ENCODE measurements around the gene KLKB1. TPM values are rescaled to one million over a fixed set of nuclear protein-coding genes. Genes with fewer than 3 reads are reported as not detected.

The KLKB1 gene
- total and polyA plus RNA-seq, 7 experiments from 2014 or later, result 0.25 to 1.9 (median 1.3) TPM

GRCh38 chr4:186227744-186228513 is 622 bp downstream of the KLKB1 start:
- Mint-ChIP-seq H3K27me3 (peaks cover 0 to 4% (median 0%) of the 10 kb centered on the region in 5 donors), H3K4me1 (no peaks in the 10 kb centered on the region), H3K36me3 (peaks cover 3 to 34% (median 26%) of the 10 kb centered on the region in 5 donors), H3K4me3 (no peak overlapping the region), H3K27ac (no peak overlapping the region), H3K9me3 (peaks cover 3 to 37% (median 17%) of the 10 kb centered on the region in 11 donors)
- Histone ChIP-seq H3K4me1 (ENCODE audit: control insufficient read depth in 2 of 2, insufficient read depth in 2 of 2, low read length in 2 of 2) (no peaks in the 10 kb centered on the region), H3K36me3 (ENCODE audit: control insufficient read depth in 2 of 3, insufficient read depth in 3 of 3, low read length in 3 of 3) (peaks cover 0 to 3% (median 0%) of the 10 kb centered on the region in 3 experiments), H3K27me3 (ENCODE audit: control insufficient read depth in 2 of 2, insufficient read depth in 2 of 2, low read length in 2 of 2) (no peaks in the 10 kb centered on the region), H3K4me3 (ENCODE audit: low read length) (no peak overlapping the region), H3K9me3 (ENCODE audit: control insufficient read depth in 2 of 3, low read length in 3 of 3) (peaks cover 0 to 5% (median 0%) of the 10 kb centered on the region in 3 experiments), H3K27ac (ENCODE audit: low read depth, low read length) (no peak overlapping the region)
- DNase-seq (no peak), ATAC-seq (no peak)
- ChIA-PET CTCF (no interaction called here), POLR2A (no interaction called here)
- intact Hi-C loops (cut with micrococcal nuclease), result no loop called here

- Histone ChIP-seq H3K4me3 (ENCODE audit: low read length) (no peak overlapping the region), H3K36me3 (ENCODE audit: control insufficient read depth in 2 of 3, insufficient read depth in 3 of 3, low read length in 3 of 3) (peaks cover 0 to 3% (median 0%) of the 10 kb centered on the region in 3 experiments), H3K9me3 (ENCODE audit: control insufficient read depth in 2 of 3, low read length in 3 of 3) (peaks cover 0 to 5% (median 0%) of the 10 kb centered on the region in 3 experiments), H3K27me3 (ENCODE audit: control insufficient read depth in 2 of 2, insufficient read depth in 2 of 2, low read length in 2 of 2) (no peaks in the 10 kb centered on the region), H3K4me1 (ENCODE audit: control insufficient read depth in 2 of 2, insufficient read depth in 2 of 2, low read length in 2 of 2) (no peaks in the 10 kb centered on the region), H3K27ac (ENCODE audit: low read depth, low read length) (no peak overlapping the region)
- Mint-ChIP-seq H3K9me3 (peaks cover 3 to 31% (median 16%) of the 10 kb centered on the region in 11 donors), H3K36me3 (peaks cover 3 to 28% (median 25%) of the 10 kb centered on the region in 5 donors), H3K27me3 (no peaks in the 10 kb centered on the region), H3K27ac (no peak overlapping the region), H3K4me3 (no peak overlapping the region), H3K4me1 (no peaks in the 10 kb centered on the region)
- POLR2A ChIA-PET, result no interaction called here
- intact Hi-C loops (cut with micrococcal nuclease), result no loop called here
- ATAC-seq, result no peak
- DNase-seq, result no peak
- CTCF ChIA-PET, result no interaction called here
These were observed 1.2 kb downstream of the KLKB1 start for GRCh38 chr4:186228514-186228894.

- Histone ChIP-seq H3K27me3 (ENCODE audit: control insufficient read depth in 2 of 2, insufficient read depth in 2 of 2, low read length in 2 of 2) (no peaks in the 10 kb centered on the region), H3K4me3 (ENCODE audit: low read length) (no peak overlapping the region), H3K27ac (ENCODE audit: low read depth, low read length) (no peak overlapping the region), H3K9me3 (ENCODE audit: control insufficient read depth in 2 of 3, low read length in 3 of 3) (no peaks in the 10 kb centered on the region), H3K4me1 (ENCODE audit: control insufficient read depth in 2 of 2, insufficient read depth in 2 of 2, low read length in 2 of 2) (no peaks in the 10 kb centered on the region), H3K36me3 (ENCODE audit: control insufficient read depth in 2 of 3, insufficient read depth in 3 of 3, low read length in 3 of 3) (no peaks in the 10 kb centered on the region)
- Mint-ChIP-seq H3K27ac (no peak overlapping the region), H3K9me3 (no peaks in the 10 kb centered on the region), H3K27me3 (no peaks in the 10 kb centered on the region), H3K4me3 (no peak overlapping the region), H3K4me1 (no peaks in the 10 kb centered on the region), H3K36me3 (peaks cover 0 to 40% (median 20%) of the 10 kb centered on the region in 5 donors)
- ATAC-seq, result no peak
- DNase-seq, result no peak
- CTCF ChIA-PET, result no interaction called here
- POLR2A ChIA-PET, result no interaction called here
- intact Hi-C loops (cut with micrococcal nuclease), result no loop called here
These were observed 7.1 kb downstream of the KLKB1 start for GRCh38 chr4:186234367-186234766.

GRCh38 chr4:186236126-186236525 is 8.8 kb downstream of the KLKB1 start:
- H3K9me3 Mint-ChIP-seq, result no peaks in the 10 kb centered on the region
- no peak overlapping the region for H3K27ac Mint-ChIP-seq
- POLR2A ChIA-PET, result no interaction called here
- no peak for DNase-seq
- H3K4me3 ChIP-seq (ENCODE audit: low read length), result no peak overlapping the region
- no peaks in the 10 kb centered on the region for H3K27me3 ChIP-seq (ENCODE audit: control insufficient read depth in 2 of 2, insufficient read depth in 2 of 2, low read length in 2 of 2)
- no peak overlapping the region for H3K27ac ChIP-seq (ENCODE audit: low read depth, low read length)
- no peak for ATAC-seq
- no peaks in the 10 kb centered on the region for H3K4me1 ChIP-seq (ENCODE audit: control insufficient read depth in 2 of 2, insufficient read depth in 2 of 2, low read length in 2 of 2)
- peaks cover 0 to 48% (median 22%) of the 10 kb centered on the region in 5 donors for H3K36me3 Mint-ChIP-seq
- no peaks in the 10 kb centered on the region for H3K9me3 ChIP-seq (ENCODE audit: control insufficient read depth in 2 of 3, low read length in 3 of 3)
- no peaks in the 10 kb centered on the region for H3K4me1 Mint-ChIP-seq
- no peaks in the 10 kb centered on the region for H3K27me3 Mint-ChIP-seq
- intact Hi-C loops (cut with micrococcal nuclease), result no loop called here
- H3K4me3 Mint-ChIP-seq, result no peak overlapping the region
- CTCF ChIA-PET, result interaction anchor here (0.7 kb wide), 1 partner anchor 75 kb away, joined by 3 read pairs; no protein-coding TSS in a partner anchor
- no peaks in the 10 kb centered on the region for H3K36me3 ChIP-seq (ENCODE audit: control insufficient read depth in 2 of 3, insufficient read depth in 3 of 3, low read length in 3 of 3)

- CTCF ChIA-PET, result no interaction called here
- DNase-seq, result no peak
- peaks cover 0 to 4% (median 0%) of the 10 kb centered on the region in 3 experiments for H3K9me3 ChIP-seq (ENCODE audit: control insufficient read depth in 2 of 3, low read length in 3 of 3)
- H3K27me3 Mint-ChIP-seq, result no peaks in the 10 kb centered on the region
- peaks cover 0 to 31% (median 19%) of the 10 kb centered on the region in 5 donors for H3K36me3 Mint-ChIP-seq
- peaks cover 0 to under 1% (median 0%) of the 10 kb centered on the region in 11 donors for H3K9me3 Mint-ChIP-seq
- no peak overlapping the region for H3K4me3 ChIP-seq (ENCODE audit: low read length)
- no peak overlapping the region for H3K4me3 Mint-ChIP-seq
- H3K36me3 ChIP-seq (ENCODE audit: control insufficient read depth in 2 of 3, insufficient read depth in 3 of 3, low read length in 3 of 3), result no peaks in the 10 kb centered on the region
- no peak overlapping the region for H3K27ac Mint-ChIP-seq
- intact Hi-C loops (cut with micrococcal nuclease), result no loop called here
- no peaks in the 10 kb centered on the region for H3K27me3 ChIP-seq (ENCODE audit: control insufficient read depth in 2 of 2, insufficient read depth in 2 of 2, low read length in 2 of 2)
- POLR2A ChIA-PET, result no interaction called here
- H3K4me1 ChIP-seq (ENCODE audit: control insufficient read depth in 2 of 2, insufficient read depth in 2 of 2, low read length in 2 of 2), result no peaks in the 10 kb centered on the region
- H3K4me1 Mint-ChIP-seq, result no peaks in the 10 kb centered on the region
- no peak overlapping the region for H3K27ac ChIP-seq (ENCODE audit: low read depth, low read length)
- ATAC-seq, result no peak
These were observed 13.1 kb downstream of the KLKB1 start for GRCh38 chr4:186240452-186240847.

GRCh38 chr4:186240848-186241491 is 13.7 kb downstream of the KLKB1 start:
- ATAC-seq (no peak), DNase-seq (no peak)
- no peak overlapping the region for H3K27ac Mint-ChIP-seq
- ChIA-PET POLR2A (no interaction called here), CTCF (no interaction called here)
- Histone ChIP-seq H3K9me3 (ENCODE audit: control insufficient read depth in 2 of 3, low read length in 3 of 3) (peaks cover 0 to 4% (median 0%) of the 10 kb centered on the region in 3 experiments), H3K4me1 (ENCODE audit: control insufficient read depth in 2 of 2, insufficient read depth in 2 of 2, low read length in 2 of 2) (no peaks in the 10 kb centered on the region), H3K36me3 (ENCODE audit: control insufficient read depth in 2 of 3, insufficient read depth in 3 of 3, low read length in 3 of 3) (no peaks in the 10 kb centered on the region), H3K4me3 (ENCODE audit: low read length) (no peak overlapping the region), H3K27me3 (ENCODE audit: control insufficient read depth in 2 of 2, insufficient read depth in 2 of 2, low read length in 2 of 2) (no peaks in the 10 kb centered on the region), H3K27ac (ENCODE audit: low read depth, low read length) (no peak overlapping the region)
- H3K4me1 Mint-ChIP-seq, result no peaks in the 10 kb centered on the region
- H3K27me3 Mint-ChIP-seq, result no peaks in the 10 kb centered on the region
- H3K4me3 Mint-ChIP-seq, result no peak overlapping the region
- H3K36me3 Mint-ChIP-seq, result peaks cover 0 to 31% (median 17%) of the 10 kb centered on the region in 5 donors
- intact Hi-C loops (cut with micrococcal nuclease), result no loop called here
- H3K9me3 Mint-ChIP-seq, result peaks cover 0 to 4% (median 1%) of the 10 kb centered on the region in 11 donors
